DMS53 treated with DMSO at 0.1 percent for 48 hours (cell line): ENCODE results near the gene TARBP1.

Source experiments
- DNase-seq: peaks from one replicate; lab custom pipeline; 2025; ENCODE audit not compliant: unreplicated experiment; lab: John Stamatoyannopoulos, UW

The TARBP1 gene

GRCh38 chr1:234357831-234358230 is 121.1 kb downstream of the TARBP1 start:
- DNase-seq, result no peak

GRCh38 chr1:234356615-234357269 is 122.2 kb downstream of the TARBP1 start:
- peak; percentile 65 for DNase-seq

GRCh38 chr1:234355782-234356510 is 123.0 kb downstream of the TARBP1 start:
- no peak for DNase-seq

- DNase-seq, result no peak
Observed at GRCh38 chr1:234348964-234349363, 130.0 kb downstream of the TARBP1 start.

GRCh38 chr1:234345237-234345636 is 133.7 kb downstream of the TARBP1 start:
- no peak for DNase-seq

- DNase-seq, result no peak
Observed at GRCh38 chr1:234342774-234343173, 136.2 kb downstream of the TARBP1 start.
